HFFc6 (cell line): ENCODE data around the gene TMEM150A. TPM values are rescaled to one million over a fixed set of nuclear protein-coding genes. Genes with fewer than 3 reads are reported as not detected.
"Not testable (repeated sequence)": the region's sequence is repeated elsewhere in the genome, so short reads cannot be mapped to it uniquely, and the experiment has no call there.

Experiments
- DNase-seq: peaks from one replicate; pipeline ENCODE4 v3.0.0-alpha.2; 2018
- H3K27ac Mint-ChIP-seq: 2 replicates; pipeline ENCODE4 v1.8.0; 2020; ENCODE audit warnings: mild to moderate bottlenecking, mixed read lengths
- H3K27me3 Mint-ChIP-seq: 2 replicates; pipeline ENCODE4 v1.8.0; 2021; ENCODE audit warnings: mild to moderate bottlenecking, moderate library complexity, mixed read lengths; ENCODE audit not compliant: insufficient read depth
- H3K36me3 Mint-ChIP-seq: 2 replicates; pipeline ENCODE4 v1.8.0; 2021; ENCODE audit warnings: low read depth, mixed read lengths
- H3K4me1 Mint-ChIP-seq: 2 replicates; pipeline ENCODE4 v1.8.0; 2020; ENCODE audit warnings: low read depth, mixed read lengths
- H3K4me3 Mint-ChIP-seq: 2 replicates; pipeline ENCODE4 v1.8.0; 2020; ENCODE audit warnings: mild to moderate bottlenecking, moderate library complexity, mixed read lengths
- H3K9me3 Mint-ChIP-seq: 2 replicates; pipeline ENCODE4 v1.8.0; 2020; ENCODE audit warnings: mild to moderate bottlenecking, mixed read lengths
- total RNA-seq, 6 experiments: library from RNA; stranded (reverse); fragmentation: NEBNext Ultra II Directional; extraction: Animal tissue kit (Norgen Biotek cat#: 25700); gene quantifications; 2 replicates in 1 of 6; 3 replicates in 5 of 6; pipeline ENCODE4 v1.2.3, GENCODE V29; 2021
- TF ChIP-seq, protein P1 (sequence below): fragments of 200-600 bp; sonication (generic); IDR thresholded peaks from 2 replicates; pipeline ENCODE4 v1.5.0; 2021; ENCODE audit warnings: antibody characterized with exemption, mild to moderate bottlenecking

Gene TMEM150A
- total RNA-seq, 6 experiments from 2014 or later: 10.3 to 20.4 (median 12.7) TPM

DNA sequence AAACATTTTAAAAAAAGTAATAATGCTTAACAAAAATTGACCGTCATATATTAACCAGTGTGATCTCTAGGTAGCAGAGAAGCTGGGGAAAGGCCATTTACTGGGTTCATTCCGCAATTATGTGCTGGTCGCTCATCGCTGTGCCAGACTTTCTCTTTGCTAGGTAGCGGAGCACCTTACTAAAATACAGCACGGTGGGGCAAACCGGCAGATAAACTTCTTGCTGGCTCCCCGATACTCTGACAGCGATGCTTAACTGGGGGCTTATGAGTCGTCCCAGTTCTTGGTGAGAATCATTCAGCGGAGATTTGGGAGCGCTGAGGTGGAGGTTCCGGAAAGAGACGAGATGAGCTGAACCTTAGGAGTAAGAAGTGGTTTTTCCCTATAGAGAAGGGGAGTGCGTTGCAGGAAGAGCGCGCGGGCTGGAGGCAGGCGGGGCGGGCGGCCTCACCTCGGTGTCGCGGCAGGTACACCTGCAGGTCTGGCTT lies 8.8 kb upstream of the TMEM150A start:
- no peak for DNase-seq
- H3K4me3 Mint-ChIP-seq: peak overlapping the region; percentile 98
- TF ChIP-seq, protein P1, sequence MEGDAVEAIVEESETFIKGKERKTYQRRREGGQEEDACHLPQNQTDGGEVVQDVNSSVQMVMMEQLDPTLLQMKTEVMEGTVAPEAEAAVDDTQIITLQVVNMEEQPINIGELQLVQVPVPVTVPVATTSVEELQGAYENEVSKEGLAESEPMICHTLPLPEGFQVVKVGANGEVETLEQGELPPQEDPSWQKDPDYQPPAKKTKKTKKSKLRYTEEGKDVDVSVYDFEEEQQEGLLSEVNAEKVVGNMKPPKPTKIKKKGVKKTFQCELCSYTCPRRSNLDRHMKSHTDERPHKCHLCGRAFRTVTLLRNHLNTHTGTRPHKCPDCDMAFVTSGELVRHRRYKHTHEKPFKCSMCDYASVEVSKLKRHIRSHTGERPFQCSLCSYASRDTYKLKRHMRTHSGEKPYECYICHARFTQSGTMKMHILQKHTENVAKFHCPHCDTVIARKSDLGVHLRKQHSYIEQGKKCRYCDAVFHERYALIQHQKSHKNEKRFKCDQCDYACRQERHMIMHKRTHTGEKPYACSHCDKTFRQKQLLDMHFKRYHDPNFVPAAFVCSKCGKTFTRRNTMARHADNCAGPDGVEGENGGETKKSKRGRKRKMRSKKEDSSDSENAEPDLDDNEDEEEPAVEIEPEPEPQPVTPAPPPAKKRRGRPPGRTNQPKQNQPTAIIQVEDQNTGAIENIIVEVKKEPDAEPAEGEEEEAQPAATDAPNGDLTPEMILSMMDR: no peak
- H3K27me3 Mint-ChIP-seq: peaks cover 3% of the 10 kb centered on the region; the same call in 1 of the 2 replicates
- H3K4me1 Mint-ChIP-seq: peaks cover 33% of the 10 kb centered on the region
- peaks cover 19% of the 10 kb centered on the region for H3K36me3 Mint-ChIP-seq
- H3K9me3 Mint-ChIP-seq: no peaks in the 10 kb centered on the region
- peak overlapping the region; percentile 91 for H3K27ac Mint-ChIP-seq

DNA sequence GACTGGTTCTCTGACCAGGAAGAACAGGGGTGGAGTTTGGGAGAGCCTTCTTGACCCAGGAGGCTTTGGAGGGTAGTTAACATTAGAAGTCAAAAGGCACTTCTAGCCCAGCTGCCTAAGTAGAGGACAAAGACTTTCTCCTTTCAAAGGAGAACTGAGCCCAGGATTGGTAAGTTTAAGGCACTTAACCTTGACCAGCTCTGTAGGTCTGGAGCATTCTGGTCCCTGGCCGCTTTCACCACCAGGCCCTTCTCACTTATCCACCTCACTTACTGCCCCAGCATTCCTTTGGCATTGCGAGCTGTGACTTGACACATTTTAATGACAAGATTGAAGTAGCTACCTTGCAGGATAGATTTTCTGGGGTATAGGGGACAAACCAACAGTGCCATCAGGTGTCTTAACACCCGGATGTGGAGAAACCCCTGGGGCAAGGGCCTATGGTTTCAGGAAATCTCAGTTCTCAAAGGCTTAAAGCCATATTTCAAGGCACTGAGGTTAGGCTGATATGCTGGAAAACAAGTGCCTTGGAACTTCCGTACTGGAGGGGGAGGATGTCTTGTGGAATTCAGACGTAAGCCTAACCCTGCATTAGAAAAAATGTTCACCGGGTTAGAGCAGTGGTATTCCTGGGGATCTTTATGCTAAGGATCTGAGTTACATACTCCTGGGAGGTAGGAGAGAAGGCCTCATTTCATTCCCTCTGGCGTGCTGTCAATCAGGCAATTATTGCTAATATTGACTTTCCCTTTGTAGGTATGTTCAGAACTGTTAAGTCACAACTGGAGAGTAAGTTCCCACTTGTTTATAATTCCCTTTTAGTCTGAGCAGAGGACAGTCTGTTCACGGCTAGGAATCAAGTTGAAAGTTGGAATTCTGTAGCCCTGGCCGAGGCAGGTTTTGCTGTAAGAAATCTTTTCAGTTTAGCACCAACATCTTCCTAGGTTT lies 5.0 kb upstream of the TMEM150A start:
- TF ChIP-seq, protein P1: no peak
- peaks cover 2% of the 10 kb centered on the region; the same call in 1 of the 2 replicates for H3K27me3 Mint-ChIP-seq
- H3K4me3 Mint-ChIP-seq: 0 out of 2 replicates have a peak overlapping the region, but pooled peaks have one; percentile 11
- H3K36me3 Mint-ChIP-seq: peaks cover 19% of the 10 kb centered on the region
- H3K9me3 Mint-ChIP-seq: no peaks in the 10 kb centered on the region
- no peak for DNase-seq
- H3K27ac Mint-ChIP-seq: peak overlapping the region; percentile 92; the same call in 1 of the 2 replicates
- H3K4me1 Mint-ChIP-seq: peaks cover 63% of the 10 kb centered on the region

DNA sequence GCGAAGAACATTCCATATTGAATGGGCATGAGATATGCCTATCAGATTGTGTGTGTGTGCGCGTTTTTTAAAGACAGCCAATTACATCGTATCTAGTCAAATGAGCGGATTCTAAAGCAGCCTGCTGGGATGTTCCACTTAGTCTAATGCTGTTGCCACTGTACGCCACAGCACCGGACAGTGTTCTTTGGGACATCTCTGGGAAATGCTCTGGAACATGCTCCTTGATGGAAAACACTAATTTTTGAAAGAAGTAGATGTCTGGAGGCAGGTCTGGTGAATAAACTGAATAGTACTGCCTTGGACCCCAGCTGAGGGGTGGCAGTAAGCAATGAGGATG lies 3.6 kb upstream of the TMEM150A start:
- no peaks in the 10 kb centered on the region for H3K9me3 Mint-ChIP-seq
- TF ChIP-seq, protein P1: no peak
- H3K36me3 Mint-ChIP-seq: peaks cover 15% of the 10 kb centered on the region
- H3K4me3 Mint-ChIP-seq: peak overlapping the region; percentile 36
- peaks cover 2% of the 10 kb centered on the region; the same call in 1 of the 2 replicates for H3K27me3 Mint-ChIP-seq
- peaks cover 69% of the 10 kb centered on the region for H3K4me1 Mint-ChIP-seq
- H3K27ac Mint-ChIP-seq: peak overlapping the region; percentile 92
- no peak for DNase-seq

DNA sequence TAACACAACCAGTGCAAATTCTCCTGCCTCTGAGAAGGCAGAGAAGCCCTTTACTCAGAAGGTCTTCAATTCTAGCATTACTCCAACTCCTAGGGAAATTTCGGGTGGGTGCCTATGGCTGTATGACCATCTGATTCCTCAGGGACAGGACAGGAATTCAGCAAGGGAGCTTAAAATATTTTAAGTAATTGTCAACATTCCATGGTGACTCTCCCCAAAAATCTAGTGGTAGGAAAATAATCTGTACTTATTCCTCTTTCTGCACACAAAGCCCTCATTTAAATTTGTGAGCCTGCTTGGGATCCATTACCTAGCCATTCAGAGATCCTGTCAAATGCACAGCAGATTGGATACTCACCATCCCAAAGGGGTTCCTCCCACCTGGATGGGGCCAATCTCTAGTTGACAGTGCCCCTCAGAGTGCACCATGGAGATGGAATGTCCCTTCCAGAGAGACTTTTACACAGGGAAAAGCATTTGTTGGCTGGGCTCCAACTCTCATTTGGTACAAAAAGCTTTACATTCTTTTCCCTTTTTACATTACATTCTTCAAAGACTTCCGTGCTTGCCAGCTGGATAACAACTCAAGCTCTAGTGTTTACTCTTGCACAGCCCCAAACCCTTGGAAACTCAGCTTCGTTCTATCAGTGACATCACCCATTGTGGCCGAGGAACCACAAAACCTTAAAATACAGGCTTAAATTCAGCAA lies 3.1 kb upstream of the TMEM150A start:
- Mint-ChIP-seq H3K4me3 (peak overlapping the region; percentile 36), H3K27ac (peak overlapping the region; percentile 92), H3K36me3 (peaks cover 15% of the 10 kb centered on the region), H3K9me3 (no peaks in the 10 kb centered on the region), H3K4me1 (peaks cover 68% of the 10 kb centered on the region), H3K27me3 (peaks cover 2% of the 10 kb centered on the region; the same call in 1 of the 2 replicates)
- TF ChIP-seq, protein P1: no peak
- DNase-seq: peak; percentile 88

DNA sequence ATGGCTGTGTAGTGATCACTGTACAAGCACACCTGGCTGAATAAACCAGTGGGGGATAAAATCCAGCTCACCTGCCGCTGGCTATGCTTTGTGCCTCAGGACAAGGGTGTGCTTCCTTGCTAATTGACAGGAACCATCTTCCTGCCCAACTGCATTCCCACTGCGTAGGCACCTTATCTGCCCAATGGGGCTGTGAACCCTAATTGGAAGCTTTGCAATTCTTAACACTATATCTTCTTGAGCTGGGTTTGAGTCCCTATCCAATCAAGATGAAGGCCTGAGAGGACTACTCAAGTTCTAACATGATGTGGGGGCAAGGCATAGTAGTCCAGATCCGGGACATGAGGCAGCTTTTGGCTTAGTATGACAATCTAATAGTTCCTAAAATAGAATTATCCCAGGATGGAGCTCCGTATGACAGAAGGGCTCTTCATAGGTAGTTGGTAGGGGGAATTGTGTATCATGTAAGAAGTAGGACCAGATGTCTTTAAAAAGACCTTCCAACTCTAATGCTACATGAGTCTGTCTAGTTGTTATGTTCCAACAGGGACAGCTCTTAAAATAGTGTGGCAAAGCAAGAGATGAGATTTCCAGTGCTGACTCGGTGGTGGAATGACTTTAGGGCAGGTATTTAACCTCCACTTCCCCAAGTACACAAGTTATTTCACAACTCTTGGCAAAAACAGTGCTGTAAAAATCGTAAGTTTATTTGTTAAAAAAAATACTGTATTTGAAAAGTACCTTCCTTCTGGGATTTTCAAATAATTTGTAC lies 2.3 kb upstream of the TMEM150A start:
- Mint-ChIP-seq H3K4me3 (peak overlapping the region; percentile 49), H3K4me1 (peaks cover 63% of the 10 kb centered on the region), H3K27ac (peak overlapping the region; percentile 92), H3K36me3 (peaks cover 10% of the 10 kb centered on the region), H3K9me3 (no peaks in the 10 kb centered on the region), H3K27me3 (peaks cover 2% of the 10 kb centered on the region)
- DNase-seq: no peak
- TF ChIP-seq, protein P1: no peak

DNA sequence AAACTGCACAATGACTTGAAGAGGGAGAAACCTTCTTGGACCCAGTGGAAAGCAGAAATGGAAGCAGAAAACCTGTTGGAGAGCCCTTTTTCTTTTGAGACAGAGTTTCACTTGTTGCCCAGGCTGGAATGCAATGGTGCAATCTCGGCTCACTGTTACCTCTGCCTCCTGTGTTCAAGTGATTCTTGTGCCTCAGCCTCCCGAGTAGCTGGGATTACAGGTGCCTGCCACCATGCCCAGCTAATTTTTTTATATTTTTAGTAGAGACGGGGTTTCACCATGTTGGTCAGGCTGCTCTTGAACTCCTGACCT lies 1.6 kb upstream of the TMEM150A start:
- H3K27ac Mint-ChIP-seq: peak overlapping the region; percentile 19; the same call in 1 of the 2 replicates
- not testable (repeated sequence) for H3K27me3 Mint-ChIP-seq, DNase-seq, H3K9me3 Mint-ChIP-seq
- peak overlapping the region; percentile 94; the same call in 1 of the 2 replicates for H3K4me3 Mint-ChIP-seq
- H3K4me1 Mint-ChIP-seq: peaks cover 59% of the 10 kb centered on the region
- H3K36me3 Mint-ChIP-seq: peaks cover 10% of the 10 kb centered on the region
